ENCODE data around the gene ADGRG3. TPM values are rescaled to one million over a fixed set of nuclear protein-coding genes. Genes with fewer than 3 reads are reported as not detected.

Gene ADGRG3
- total and polyA plus RNA-seq, 2 of the 8 experiments (the other 6 are each of a cell fraction or from before 2014, with no cell fraction given), result 0.28 to 0.98 TPM

- Histone ChIP-seq H3K27me3 (replicated peaks in 1 of 4; ENCODE audit: control insufficient read depth in 3 of 4, extremely low read depth in 1 of 4, insufficient read depth in 3 of 4, low read length in 3 of 4) (no peaks in the 10 kb centered on the region; a peak in 1 of 7 replicates), H2BK12ac (ENCODE audit: low read depth, low read length) (no peak overlapping the region), H2BK15ac (ENCODE audit: low read length) (no peak overlapping the region), H2AK5ac (ENCODE audit: low read depth, low read length) (no peak overlapping the region), H3K4me3 (ENCODE audit: extremely low read depth in 1 of 4, insufficient read depth in 2 of 4, low read depth in 3 of 4, low read length in 4 of 4) (no peak overlapping the region), H3K27ac (ENCODE audit: low read depth, low read length) (no peak overlapping the region), H3K79me1 (ENCODE audit: low read depth, low read length) (no peaks in the 10 kb centered on the region), H3K4me2 (ENCODE audit: insufficient read depth in 1 of 2, low read depth in 2 of 2, low read length in 2 of 2) (no peak overlapping the region), H4K8ac (ENCODE audit: extremely low read depth, insufficient read depth, low read length) (no peak overlapping the region), H4K91ac (replicated peaks; ENCODE audit: insufficient read length, low read length) (no peak overlapping the region), H2BK20ac (ENCODE audit: low read length) (no peak overlapping the region), H3K9me3 (ENCODE audit: insufficient read depth in 2 of 2, low read depth in 1 of 2, low read length in 1 of 2) (no peaks in the 10 kb centered on the region; a peak in 1 of 4 replicates), H2BK5ac (ENCODE audit: low read depth, low read length) (no peak overlapping the region), H3K14ac (ENCODE audit: insufficient read length) (no peak overlapping the region), H3K23ac (ENCODE audit: insufficient read length) (no peak overlapping the region), H4K5ac (ENCODE audit: insufficient read length, low read depth, low read length) (no peak overlapping the region), H3K79me2 (ENCODE audit: control insufficient read depth in 1 of 2, insufficient read depth in 2 of 2, low read length in 2 of 2) (no peaks in the 10 kb centered on the region), H2BK120ac (replicated peaks; ENCODE audit: low read depth, low read length) (no peak overlapping the region), H3K36me3 (ENCODE audit: control insufficient read depth in 2 of 4, insufficient read depth in 4 of 4, low read length in 3 of 4) (no peaks in the 10 kb centered on the region), H4K20me1 (replicated peaks in 1 of 2; ENCODE audit: control insufficient read depth in 1 of 2, insufficient read depth in 2 of 2, low read length in 2 of 2) (peaks cover 0 to 3% of the 10 kb centered on the region in 2 experiments), H2AFZ (ENCODE audit: low read length) (no peak overlapping the region), H3K18ac (ENCODE audit: extremely low read depth, low read length) (no peak overlapping the region), H3K23me2 (ENCODE audit: low read depth, low read length) (peaks cover 17% of the 10 kb centered on the region; the same call in 1 of the 2 replicates), H3K56ac (replicated peaks; ENCODE audit: insufficient read length, low read depth, low read length) (no peak overlapping the region), H3K9ac (replicated peaks in 1 of 4; ENCODE audit: extremely low read depth in 1 of 4, low read depth in 3 of 4, low read length in 3 of 4) (no peak overlapping the region), H3K4me1 (replicated peaks in 1 of 4; ENCODE audit: control insufficient read depth in 3 of 4, insufficient read depth in 4 of 4, low read length in 3 of 4) (no peaks in the 10 kb centered on the region; a peak in 2 of 7 replicates), H3K4ac (replicated peaks; ENCODE audit: insufficient read length, low read depth, low read length) (no peak overlapping the region)
- FAIRE-seq, result no peak
- 100% methylated on average over 1 of the region's 1 CpG; no CpG with 5 or more reads in 1 of the 2 experiments for WGBS, 2 experiments (ENCODE audit: extremely low coverage in 1 of 2, insufficient coverage in 1 of 2, insufficient read length in 1 of 2, insufficient replicate concordance in 2 of 2, low coverage in 1 of 2, low lambda C conversion rate in 2 of 2, missing lambda C conversion rate in 1 of 2)
- TF ChIP-seq EP300 (IDR thresholded peaks at IDR 0.05; ENCODE audit: borderline replicate concordance in 1 of 2, low read depth in 2 of 2, low read length in 2 of 2) (no peak), CHD2 (IDR thresholded peaks at IDR 0.05; ENCODE audit: low read length) (no peak), BRCA1 (IDR thresholded peaks at IDR 0.05; ENCODE audit: low read depth, low read length) (no peak), USF2 (IDR thresholded peaks at IDR 0.05; ENCODE audit: low read length) (no peak), SIX5 (IDR thresholded peaks at IDR 0.05; ENCODE audit: low read depth, low read length) (no peak), BCL11A (IDR thresholded peaks at IDR 0.05; ENCODE audit: low read depth in 2 of 2, low read length in 2 of 2) (no peak), EZH2 (IDR thresholded peaks at IDR 0.05; ENCODE audit: low read depth, low read length, severe bottlenecking) (no peak), ATF2 (IDR thresholded peaks at IDR 0.05; ENCODE audit: low read length) (no peak), E2F6 (IDR thresholded peaks at IDR 0.05) (no peak), HDAC2 (IDR thresholded peaks at IDR 0.05; ENCODE audit: borderline replicate concordance in 1 of 2, low read depth in 2 of 2, low read length in 2 of 2) (no peak), TEAD4 (IDR thresholded peaks at IDR 0.05; ENCODE audit: low read depth, low read length) (no peak)
- DNase-seq (ENCODE audit: low read depth in 1 of 2, low spot score in 2 of 2), result no peak
- POLR2A ChIA-PET (ENCODE audit: partially characterized antibody), result no interaction called here
- CTCF ChIA-PET (ENCODE audit: partially characterized antibody), result no interaction called here
Observed at GRCh38 chr16:57729182-57729484, 61.0 kb downstream of the ADGRG3 start.
